ENCODE data around the gene LPP. TPM values are rescaled to one million over a fixed set of nuclear protein-coding genes. Genes with fewer than 3 reads are reported as not detected.

The LPP gene
- total and polyA plus RNA-seq, 8 donors, result 8.0 to 885 (median 305) TPM

- intact Hi-C loops (cut with DNase I; ENCODE audit: low total_unique reads), result no loop called here
- Histone ChIP-seq H3K27ac (peak overlapping the region in 1 of 5 donors; percentile 37), H3K4me1 (peaks cover 0 to 57% (median 24%) of the 10 kb centered on the region in 4 donors), H3K36me3 (no peaks in the 10 kb centered on the region), H3K9me3 (no peaks in the 10 kb centered on the region), H3K27me3 (no peaks in the 10 kb centered on the region), H3K4me3 (no peak overlapping the region)
- no peak for TF ChIP-seq EP300 (IDR thresholded peaks at IDR 0.05)
- TF ChIP-seq, protein P1, sequence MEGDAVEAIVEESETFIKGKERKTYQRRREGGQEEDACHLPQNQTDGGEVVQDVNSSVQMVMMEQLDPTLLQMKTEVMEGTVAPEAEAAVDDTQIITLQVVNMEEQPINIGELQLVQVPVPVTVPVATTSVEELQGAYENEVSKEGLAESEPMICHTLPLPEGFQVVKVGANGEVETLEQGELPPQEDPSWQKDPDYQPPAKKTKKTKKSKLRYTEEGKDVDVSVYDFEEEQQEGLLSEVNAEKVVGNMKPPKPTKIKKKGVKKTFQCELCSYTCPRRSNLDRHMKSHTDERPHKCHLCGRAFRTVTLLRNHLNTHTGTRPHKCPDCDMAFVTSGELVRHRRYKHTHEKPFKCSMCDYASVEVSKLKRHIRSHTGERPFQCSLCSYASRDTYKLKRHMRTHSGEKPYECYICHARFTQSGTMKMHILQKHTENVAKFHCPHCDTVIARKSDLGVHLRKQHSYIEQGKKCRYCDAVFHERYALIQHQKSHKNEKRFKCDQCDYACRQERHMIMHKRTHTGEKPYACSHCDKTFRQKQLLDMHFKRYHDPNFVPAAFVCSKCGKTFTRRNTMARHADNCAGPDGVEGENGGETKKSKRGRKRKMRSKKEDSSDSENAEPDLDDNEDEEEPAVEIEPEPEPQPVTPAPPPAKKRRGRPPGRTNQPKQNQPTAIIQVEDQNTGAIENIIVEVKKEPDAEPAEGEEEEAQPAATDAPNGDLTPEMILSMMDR (IDR thresholded peaks at IDR 0.05), result no peak
- TF ChIP-seq POLR2AphosphoS5 (IDR thresholded peaks at IDR 0.05), result no peak
- no peak for TF ChIP-seq POLR2A (IDR thresholded peaks at IDR 0.05)
- no peak for DNase-seq
- WGBS, 5 donors, result 80 to 82% (median 81%) methylated on average over 8 of the region's 8 CpGs
These were observed 419.5 kb downstream of the LPP start for GRCh38 chr3:188573291-188573940.

DNA sequence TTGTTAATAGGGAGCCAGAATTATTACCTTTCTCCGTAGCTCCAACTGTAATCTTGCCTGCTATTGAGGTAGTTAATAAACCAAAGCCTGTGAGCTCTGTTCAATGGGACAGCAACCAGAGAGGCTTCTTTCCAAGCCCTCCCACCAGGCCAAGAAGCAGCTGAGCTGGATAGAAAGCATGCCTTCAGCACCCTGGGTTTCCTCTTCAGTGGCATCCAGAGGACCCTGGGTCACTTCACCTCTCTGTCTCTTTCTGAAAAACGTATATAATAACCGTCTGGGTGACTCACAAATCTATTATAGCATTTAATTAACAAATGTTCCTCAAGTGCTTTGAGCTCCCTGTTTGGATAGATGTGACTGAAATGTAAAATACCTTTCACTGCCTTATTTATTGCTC lies 420.0 kb downstream of the LPP start:
- DNase-seq, result no peak
- Histone ChIP-seq H3K27me3 (no peaks in the 10 kb centered on the region), H3K4me1 (peaks cover 0 to 57% (median 25%) of the 10 kb centered on the region in 4 donors), H3K36me3 (no peaks in the 10 kb centered on the region), H3K9me3 (no peaks in the 10 kb centered on the region), H3K4me3 (no peak overlapping the region), H3K27ac (peak overlapping the region in 1 of 5 donors; percentile 37)
- WGBS, 5 donors, result 80 to 95% (median 86%) methylated on average over 3 of the region's 3 CpGs
- intact Hi-C loops (cut with DNase I; ENCODE audit: low total_unique reads), result no loop called here
- TF ChIP-seq POLR2AphosphoS5 (IDR thresholded peaks at IDR 0.05) (no peak), EP300 (IDR thresholded peaks at IDR 0.05) (no peak), POLR2A (IDR thresholded peaks at IDR 0.05) (no peak)
- TF ChIP-seq, protein P1 (IDR thresholded peaks at IDR 0.05), result no peak

- no peaks in the 10 kb centered on the region for H3K36me3 ChIP-seq
- TF ChIP-seq POLR2AphosphoS5 (IDR thresholded peaks at IDR 0.05) (no peak), POLR2A (IDR thresholded peaks at IDR 0.05) (no peak), EP300 (IDR thresholded peaks at IDR 0.05) (no peak)
- TF ChIP-seq, protein P1 (IDR thresholded peaks at IDR 0.05), result no peak
- no peak overlapping the region for H3K4me3 ChIP-seq
- intact Hi-C loops (cut with DNase I; ENCODE audit: low total_unique reads), result no loop called here
- H3K9me3 ChIP-seq, result no peaks in the 10 kb centered on the region
- H3K4me1 ChIP-seq, result peaks cover 0 to 57% (median 27%) of the 10 kb centered on the region in 4 donors
- H3K27me3 ChIP-seq, result no peaks in the 10 kb centered on the region
- no peak for DNase-seq
- WGBS, 5 donors, result 82 to 93% (median 91%) methylated on average over 5 of the region's 5 CpGs
- H3K27ac ChIP-seq, result peak overlapping the region in 2 of 5 donors; percentile 37 to 45
These were observed 420.9 kb downstream of the LPP start for GRCh38 chr3:188574885-188575284.

DNA sequence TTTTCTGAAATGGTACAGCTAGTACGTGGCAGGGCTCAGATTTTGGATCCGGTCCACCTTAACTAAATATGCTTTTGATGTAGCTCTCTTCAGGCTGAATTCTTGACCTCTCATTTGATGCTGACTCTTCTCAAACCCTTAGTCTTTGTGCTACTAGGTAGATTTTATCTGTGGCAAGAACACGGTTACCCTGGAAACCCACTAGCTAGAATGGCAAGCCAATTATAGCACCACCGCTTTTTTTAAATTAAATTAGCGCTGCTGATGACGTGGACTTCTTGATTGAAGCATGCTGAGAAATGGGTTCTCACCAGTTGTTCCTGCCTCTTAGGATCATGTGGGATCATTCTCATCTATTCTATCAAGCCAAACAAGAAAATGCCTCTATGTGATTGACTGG lies 421.5 kb downstream of the LPP start:
- no peak overlapping the region for H3K4me3 ChIP-seq
- H3K27me3 ChIP-seq, result no peaks in the 10 kb centered on the region
- WGBS, 5 donors, result 85 to 93% (median 91%) methylated on average over 6 of the region's 6 CpGs
- DNase-seq, result no peak
- H3K4me1 ChIP-seq, result peaks cover 0 to 52% (median 22%) of the 10 kb centered on the region in 4 donors
- intact Hi-C loops (cut with DNase I; ENCODE audit: low total_unique reads), result no loop called here
- H3K36me3 ChIP-seq, result no peaks in the 10 kb centered on the region
- peak overlapping the region in 1 of 5 donors; percentile 37 for H3K27ac ChIP-seq
- no peak for TF ChIP-seq EP300 (IDR thresholded peaks at IDR 0.05)
- TF ChIP-seq, protein P1 (IDR thresholded peaks at IDR 0.05), result no peak
- no peak for TF ChIP-seq POLR2A (IDR thresholded peaks at IDR 0.05)
- no peak for TF ChIP-seq POLR2AphosphoS5 (IDR thresholded peaks at IDR 0.05)
- H3K9me3 ChIP-seq, result no peaks in the 10 kb centered on the region

Data from stomach (tissue), 9 donors.